Fibroblast of the aortic adventitia (primary cell): ENCODE results near the gene CDH13. TPM values are rescaled to one million over a fixed set of nuclear protein-coding genes. Genes with fewer than 3 reads are reported as not detected.
"Not testable (repeated sequence)": the region's sequence is repeated elsewhere in the genome, so short reads cannot be mapped to it uniquely, and the experiment has no call there.

Experiments
- DNase-seq: peaks from one replicate; pipeline ENCODE4 v3.0.0-alpha.2; 2010; ENCODE audit warnings: low read depth
- H3K4me3 ChIP-seq: 2 replicates; pipeline ENCODE4 v1.5.1; 2011; ENCODE audit warnings: low read depth, mild to moderate bottlenecking, control low read depth, low read length, moderate library complexity
- total RNA-seq: library from RNA; depleted of rRNA; stranded (reverse); fragments of >200 nt; gene quantifications from 2 replicates; pipeline ENCODE4 v1.2.3, GENCODE V29; 2012; ENCODE audit warnings: low replicate concordance
- TF ChIP-seq, protein P1 (sequence below): IDR thresholded peaks from 2 replicates; pipeline ENCODE4 v1.5.1; 2011; ENCODE audit warnings: mild to moderate bottlenecking, low read length, control low read depth, inconsistent platforms; ENCODE audit not compliant: insufficient read depth

CDH13 gene
- total RNA-seq, 1 donor: 55.7 TPM

DNA sequence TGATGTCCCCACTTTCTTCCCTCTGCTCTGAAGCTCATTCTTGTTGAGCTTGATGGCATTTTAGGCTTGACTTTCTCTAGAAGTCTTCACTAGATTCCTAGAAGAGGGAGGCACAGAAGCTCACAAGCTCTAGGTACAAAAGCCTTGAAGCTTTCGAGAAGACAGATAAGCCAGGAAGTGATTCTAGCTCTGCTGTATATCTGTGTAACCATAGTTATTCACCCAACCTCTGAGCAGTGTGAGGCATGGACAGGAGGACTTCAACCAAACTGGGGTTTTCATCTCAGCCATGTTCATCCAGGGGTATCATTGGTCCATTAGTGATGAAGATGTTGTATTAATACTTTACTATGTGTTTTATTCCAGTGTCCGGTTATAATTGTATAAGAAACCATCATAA, 299.7 kb downstream of the CDH13 start:
- TF ChIP-seq, protein P1, sequence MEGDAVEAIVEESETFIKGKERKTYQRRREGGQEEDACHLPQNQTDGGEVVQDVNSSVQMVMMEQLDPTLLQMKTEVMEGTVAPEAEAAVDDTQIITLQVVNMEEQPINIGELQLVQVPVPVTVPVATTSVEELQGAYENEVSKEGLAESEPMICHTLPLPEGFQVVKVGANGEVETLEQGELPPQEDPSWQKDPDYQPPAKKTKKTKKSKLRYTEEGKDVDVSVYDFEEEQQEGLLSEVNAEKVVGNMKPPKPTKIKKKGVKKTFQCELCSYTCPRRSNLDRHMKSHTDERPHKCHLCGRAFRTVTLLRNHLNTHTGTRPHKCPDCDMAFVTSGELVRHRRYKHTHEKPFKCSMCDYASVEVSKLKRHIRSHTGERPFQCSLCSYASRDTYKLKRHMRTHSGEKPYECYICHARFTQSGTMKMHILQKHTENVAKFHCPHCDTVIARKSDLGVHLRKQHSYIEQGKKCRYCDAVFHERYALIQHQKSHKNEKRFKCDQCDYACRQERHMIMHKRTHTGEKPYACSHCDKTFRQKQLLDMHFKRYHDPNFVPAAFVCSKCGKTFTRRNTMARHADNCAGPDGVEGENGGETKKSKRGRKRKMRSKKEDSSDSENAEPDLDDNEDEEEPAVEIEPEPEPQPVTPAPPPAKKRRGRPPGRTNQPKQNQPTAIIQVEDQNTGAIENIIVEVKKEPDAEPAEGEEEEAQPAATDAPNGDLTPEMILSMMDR: no peak
- H3K4me3 ChIP-seq: no peak overlapping the region
- no peak for DNase-seq

DNA sequence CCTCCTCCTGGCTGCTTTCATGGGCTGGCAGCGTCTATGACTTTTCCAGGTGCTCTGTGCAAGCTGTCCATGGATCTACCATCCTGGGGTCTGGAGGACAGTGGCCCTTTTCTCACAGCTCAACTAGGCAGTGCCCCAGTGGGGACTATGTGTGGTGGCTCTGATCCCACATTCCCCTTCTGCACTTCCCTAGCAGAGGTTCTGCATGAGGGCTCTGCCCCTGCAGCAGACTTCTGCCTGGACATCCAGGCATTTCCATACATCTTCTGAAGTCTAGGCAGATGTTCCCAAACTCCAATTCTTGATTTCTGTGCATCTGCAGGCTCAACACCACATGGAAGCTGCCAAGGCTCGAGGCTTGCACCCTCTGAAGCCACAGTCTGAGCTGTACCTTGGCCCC, 307.2 kb downstream of the CDH13 start:
- DNase-seq, H3K4me3 ChIP-seq: not testable (repeated sequence)

DNA sequence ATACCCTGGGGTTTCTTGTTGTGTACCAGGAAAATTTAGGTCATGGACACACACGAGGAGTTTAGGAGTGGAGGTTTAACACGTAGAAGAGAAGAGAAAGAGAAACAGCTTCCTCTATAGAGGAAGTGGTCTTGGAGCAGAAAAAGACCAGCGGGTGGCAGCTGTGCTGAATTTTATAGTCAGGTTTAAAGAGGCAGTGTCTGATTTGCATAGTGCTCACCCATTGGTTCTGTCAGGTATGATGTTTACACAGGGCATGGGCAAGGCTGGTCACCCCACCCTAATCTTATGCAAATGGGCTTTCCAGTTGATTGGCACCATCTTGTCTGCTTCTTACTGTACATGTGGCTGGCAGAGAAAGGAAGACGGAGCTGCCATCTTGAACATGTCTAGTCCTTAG, 309.0 kb downstream of the CDH13 start:
- TF ChIP-seq, protein P1: no peak
- no peak for DNase-seq
- no peak overlapping the region for H3K4me3 ChIP-seq

DNA sequence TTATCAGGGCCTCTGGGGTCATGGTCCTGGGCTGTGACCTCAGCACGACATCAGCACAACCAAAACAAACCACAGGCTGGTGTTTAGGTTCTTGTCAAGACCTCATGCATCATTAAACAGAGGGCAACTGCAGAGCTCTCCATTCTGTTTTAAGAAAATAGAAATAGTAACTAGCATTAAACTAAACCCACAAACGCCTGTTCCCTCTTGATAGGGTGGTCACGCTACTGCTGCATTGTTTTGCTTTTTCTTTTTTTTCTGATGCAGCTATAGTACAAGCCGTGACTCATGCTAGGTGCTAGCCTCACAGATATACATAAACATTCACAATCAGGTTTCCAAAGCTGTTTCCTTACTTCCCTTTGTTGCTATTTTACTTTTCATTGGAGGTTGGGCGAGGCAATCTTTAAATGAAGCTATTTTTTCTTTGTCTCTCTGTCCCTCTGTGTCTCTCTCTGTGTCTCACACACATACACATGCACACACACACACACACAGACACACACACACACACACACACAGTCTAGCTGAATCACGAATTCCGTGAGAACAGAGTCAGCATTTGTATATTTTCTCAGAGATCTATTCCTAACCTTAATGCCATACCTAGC, 310.3 kb downstream of the CDH13 start:
- TF ChIP-seq, protein P1: no peak
- H3K4me3 ChIP-seq: no peak overlapping the region
- DNase-seq: peak; percentile 48

DNA sequence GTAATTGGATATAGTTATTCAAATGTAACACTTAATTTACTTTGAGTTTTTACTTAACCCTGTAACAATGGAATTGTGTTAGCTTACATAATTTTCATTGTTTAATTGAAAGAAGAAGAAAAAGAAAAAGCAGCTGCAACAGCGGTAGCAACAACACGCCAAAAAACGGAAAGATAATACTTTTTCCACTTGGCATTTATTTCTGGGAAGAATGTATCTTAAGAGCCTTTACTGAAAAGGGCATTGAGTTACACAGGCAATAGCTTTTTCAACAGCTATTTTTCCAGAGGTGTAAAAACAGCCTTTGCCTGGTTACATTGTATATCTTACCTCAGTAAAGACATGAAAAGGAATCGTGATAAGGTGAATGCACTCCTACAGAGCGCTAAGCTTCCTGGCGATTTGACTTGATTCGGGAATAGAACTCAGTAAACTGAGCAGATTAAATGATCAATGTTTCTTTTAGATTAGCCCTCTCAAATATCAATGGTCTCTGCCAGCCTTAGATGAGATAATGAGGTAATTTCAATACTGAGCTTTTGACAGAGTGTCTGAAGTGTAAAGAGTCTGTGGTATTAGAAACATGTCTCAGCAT, 311.3 kb downstream of the CDH13 start:
- TF ChIP-seq, protein P1: no peak
- no peak for DNase-seq
- no peak overlapping the region for H3K4me3 ChIP-seq

DNA sequence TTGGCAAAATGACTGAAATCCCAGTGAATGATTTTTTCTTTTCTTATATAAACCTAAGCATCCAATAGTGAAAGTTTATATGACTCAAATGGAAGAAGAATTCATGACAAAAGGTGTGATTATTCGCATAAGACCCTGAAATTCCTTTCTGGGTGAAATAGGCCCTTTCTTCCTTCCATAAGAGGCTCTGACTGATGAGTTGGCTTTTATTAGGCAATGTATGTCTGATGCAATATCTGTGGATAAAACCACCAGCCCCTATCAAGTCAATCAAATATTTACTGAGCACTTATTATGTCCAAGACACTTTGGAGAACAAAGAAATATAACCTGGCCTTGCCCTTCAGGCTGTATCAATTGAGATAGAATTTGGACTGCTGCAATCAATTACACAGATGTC, 316.6 kb downstream of the CDH13 start:
- DNase-seq: peak; percentile 20
- H3K4me3 ChIP-seq: no peak overlapping the region
- TF ChIP-seq, protein P1: no peak

DNA sequence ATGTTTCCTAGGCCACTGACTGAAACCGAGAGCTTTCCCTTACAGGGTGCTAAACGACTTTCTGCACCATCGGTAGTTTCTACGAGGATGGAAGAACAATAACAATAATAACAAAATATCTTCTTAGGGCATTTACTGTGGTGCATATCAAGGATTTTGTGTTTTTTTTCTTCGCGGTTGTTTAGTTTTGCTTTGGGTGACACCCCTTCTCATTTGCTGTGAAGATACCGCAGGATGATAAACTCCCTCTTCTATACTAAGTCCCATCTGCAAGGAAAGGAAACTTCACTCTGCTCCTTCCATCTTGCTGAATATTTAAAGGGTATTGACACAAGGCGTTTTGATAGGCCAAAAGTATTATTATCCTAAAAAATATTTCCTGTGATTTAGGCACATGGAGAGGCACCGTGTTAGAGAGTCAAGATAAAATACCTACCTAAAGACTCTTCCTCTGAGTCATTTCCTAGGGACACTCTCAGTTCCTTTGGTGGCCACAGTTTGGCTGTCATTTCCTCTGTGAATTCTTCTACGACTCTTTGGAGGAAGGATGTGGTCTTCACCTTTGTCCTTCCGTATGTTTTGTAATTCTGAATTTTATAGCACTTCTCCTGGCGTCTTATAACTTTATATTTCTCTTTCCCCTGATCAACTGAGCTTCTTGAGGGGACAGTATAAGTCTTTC, 318.8 kb downstream of the CDH13 start:
- DNase-seq: no peak
- TF ChIP-seq, protein P1: no peak
- no peak overlapping the region for H3K4me3 ChIP-seq
